Measurements from ENCODE around the gene ATXN7L1. TPM values are rescaled to one million over a fixed set of nuclear protein-coding genes. Genes with fewer than 3 reads are reported as not detected.

ATXN7L1 gene
- total and polyA plus RNA-seq, 2 donors (not counting 1 experiment from before 2014, with no cell fraction given) = 7.1 to 40.6 TPM

DNA sequence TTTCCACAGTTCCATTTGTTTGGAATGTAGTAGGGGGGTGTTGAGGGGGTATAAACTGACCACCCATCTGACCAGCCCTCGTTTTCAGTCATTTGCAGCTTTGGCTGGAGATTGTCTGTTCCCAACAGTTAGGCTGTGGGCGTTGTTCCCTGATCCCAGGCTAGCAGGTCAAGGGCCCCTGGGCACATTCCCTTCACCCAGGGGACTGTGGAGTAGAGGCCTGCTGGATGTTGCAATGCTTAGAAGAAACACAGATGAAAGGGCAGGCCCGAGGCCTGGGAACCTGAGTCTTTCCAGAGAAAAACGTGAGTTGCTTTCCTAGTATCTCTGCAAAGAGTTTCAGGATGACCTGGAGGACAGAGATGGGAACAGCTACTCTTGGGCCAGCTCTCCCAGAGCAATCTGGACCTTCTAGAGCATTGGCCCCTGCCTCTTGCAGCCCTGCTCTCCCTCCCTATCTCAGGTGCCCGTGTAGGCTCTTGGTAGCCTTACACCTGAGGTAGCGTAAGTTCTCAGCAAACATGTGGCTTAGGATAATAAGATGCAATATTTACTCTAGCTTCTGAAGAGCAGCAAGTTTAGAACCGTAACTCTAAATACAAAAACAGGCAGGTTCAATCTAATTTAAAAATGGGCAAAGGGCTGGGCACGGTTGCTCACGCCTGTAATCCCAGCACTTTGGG, 195.8 kb downstream of the ATXN7L1 start:
- Histone ChIP-seq H3K79me2 (ENCODE audit: control insufficient read depth, insufficient read depth, low read length) (peaks cover 52% of the 10 kb centered on the region), H4K20me1 (ENCODE audit: control insufficient read depth, insufficient read depth, low read length, poor library complexity, severe bottlenecking) (no peaks in the 10 kb centered on the region), H3K4me2 (replicated peaks; ENCODE audit: low read depth, low read length, poor library complexity, severe bottlenecking) (no peak overlapping the region), H3K9ac (ENCODE audit: low read length) (no peak overlapping the region), H3K4me3 (ENCODE audit: control extremely low read depth in 1 of 5, extremely low read depth in 1 of 5, insufficient read depth in 1 of 5, low read depth in 2 of 5, low read length in 4 of 5) (no peak overlapping the region), H3K27ac (ENCODE audit: low read length in 2 of 2) (no peak overlapping the region), H2AFZ (ENCODE audit: insufficient read depth, low read depth, low read length, poor library complexity, severe bottlenecking) (no peak overlapping the region), H3K9me3 (ENCODE audit: control extremely low read depth in 1 of 3, control insufficient read depth in 2 of 3, insufficient read depth in 1 of 3, low read length in 2 of 3) (no peaks in the 10 kb centered on the region), H3K4me1 (ENCODE audit: control insufficient read depth in 2 of 2, insufficient read depth in 2 of 2, low read length in 2 of 2) (peaks cover 37 to 41% of the 10 kb centered on the region in 2 donors), H3K27me3 (replicated peaks in 1 of 4; ENCODE audit: control extremely low read depth in 1 of 4, control insufficient read depth in 3 of 4, insufficient read depth in 4 of 4, low read length in 3 of 4) (no peaks in the 10 kb centered on the region), H3K36me3 (replicated peaks in 1 of 2; ENCODE audit: control extremely low read depth in 1 of 2, control insufficient read depth in 1 of 2, extremely low read depth in 1 of 2, insufficient read depth in 2 of 2, low read length in 1 of 2) (no peaks in the 10 kb centered on the region)
- ChIA-PET POLR2A (interaction anchor here (0.6 to 1.5 kb wide), 2 partner anchors 11 to 640 kb away, joined by 3 read pairs; no protein-coding TSS in a partner anchor), CTCF (no interaction called here)
- Mint-ChIP-seq H3K27ac (no peak overlapping the region), H3K27me3 (no peaks in the 10 kb centered on the region), H3K4me3 (no peak overlapping the region), H3K9me3 (ENCODE audit: insufficient read depth) (no peaks in the 10 kb centered on the region), H3K4me1 (peaks cover 41% of the 10 kb centered on the region)
- ATAC-seq (ENCODE audit: low read depth) (no peak), DNase-seq (no peak)
- TF ChIP-seq, protein P1, sequence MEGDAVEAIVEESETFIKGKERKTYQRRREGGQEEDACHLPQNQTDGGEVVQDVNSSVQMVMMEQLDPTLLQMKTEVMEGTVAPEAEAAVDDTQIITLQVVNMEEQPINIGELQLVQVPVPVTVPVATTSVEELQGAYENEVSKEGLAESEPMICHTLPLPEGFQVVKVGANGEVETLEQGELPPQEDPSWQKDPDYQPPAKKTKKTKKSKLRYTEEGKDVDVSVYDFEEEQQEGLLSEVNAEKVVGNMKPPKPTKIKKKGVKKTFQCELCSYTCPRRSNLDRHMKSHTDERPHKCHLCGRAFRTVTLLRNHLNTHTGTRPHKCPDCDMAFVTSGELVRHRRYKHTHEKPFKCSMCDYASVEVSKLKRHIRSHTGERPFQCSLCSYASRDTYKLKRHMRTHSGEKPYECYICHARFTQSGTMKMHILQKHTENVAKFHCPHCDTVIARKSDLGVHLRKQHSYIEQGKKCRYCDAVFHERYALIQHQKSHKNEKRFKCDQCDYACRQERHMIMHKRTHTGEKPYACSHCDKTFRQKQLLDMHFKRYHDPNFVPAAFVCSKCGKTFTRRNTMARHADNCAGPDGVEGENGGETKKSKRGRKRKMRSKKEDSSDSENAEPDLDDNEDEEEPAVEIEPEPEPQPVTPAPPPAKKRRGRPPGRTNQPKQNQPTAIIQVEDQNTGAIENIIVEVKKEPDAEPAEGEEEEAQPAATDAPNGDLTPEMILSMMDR (IDR thresholded peaks at IDR 0.05) = no peak
- TF ChIP-seq EZH2 (IDR thresholded peaks at IDR 0.05; ENCODE audit: borderline replicate concordance, insufficient read depth, low read depth, low read length, poor library complexity, severe bottlenecking) = no peak
- intact Hi-C loops (cut with micrococcal nuclease) = loop anchor here (10.0 kb wide), 1 partner anchor 364 kb away; no protein-coding TSS in a partner anchor
- 100% methylated on average over 5 of the region's 9 CpGs for WGBS (ENCODE audit: insufficient coverage)
